ENCODE results near the gene C8A. TPM values are rescaled to one million over a fixed set of nuclear protein-coding genes. Genes with fewer than 3 reads are reported as not detected.

C8A gene
- total and polyA plus RNA-seq, 2 of the 13 experiments (the other 11 are each of a cell fraction or from before 2014, with no cell fraction given): 10.5 to 15.0 TPM

DNA sequence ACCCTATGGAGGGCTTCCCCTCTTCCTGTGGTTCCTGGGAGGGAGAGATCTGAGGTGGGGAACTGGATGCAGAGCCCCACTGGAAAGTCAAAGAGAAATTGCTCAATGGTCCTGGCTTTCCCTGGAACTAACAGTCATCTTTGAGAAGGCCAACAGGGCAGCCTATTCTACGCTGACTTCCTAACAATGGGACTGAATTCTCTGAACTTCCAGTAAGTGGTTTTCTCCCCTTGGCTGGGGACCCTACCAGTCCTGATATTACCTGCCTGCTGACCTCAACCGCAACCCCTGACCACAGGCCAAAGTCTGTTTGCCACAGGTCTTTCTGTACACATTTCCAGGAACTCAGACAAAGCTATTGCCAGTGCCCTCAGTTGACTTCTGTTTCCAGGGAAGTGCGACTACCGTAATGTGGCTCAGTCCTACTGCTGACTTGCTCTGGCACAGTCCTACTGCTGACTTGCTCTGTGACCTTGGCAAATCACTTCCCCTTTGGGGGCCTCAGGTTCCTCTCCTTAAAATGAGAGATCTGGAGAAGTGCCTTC lies 55.9 kb downstream of the C8A start (continued):
- TF ChIP-seq ZNF687 (CRISPR knock-in tag; IDR thresholded peaks at IDR 0.05) (peak; percentile 33; the same call in 1 of the 2 replicates), CREM (IDR thresholded peaks at IDR 0.05) (peak; percentile 94), CREM (CRISPR knock-in tag; IDR thresholded peaks at IDR 0.05) (no peak), PAX8 (CRISPR knock-in tag; IDR thresholded peaks at IDR 0.05; ENCODE audit: borderline replicate concordance) (no peak), KMT2A (CRISPR knock-in tag; IDR thresholded peaks at IDR 0.05) (no peak), FOXJ3 (CRISPR knock-in tag; IDR thresholded peaks at IDR 0.05; ENCODE audit: borderline replicate concordance) (peak; percentile 91), TOE1 (CRISPR knock-in tag; IDR thresholded peaks at IDR 0.05) (no peak), STAT5B (CRISPR knock-in tag; IDR thresholded peaks at IDR 0.05) (no peak), ZNF660 (CRISPR knock-in tag; IDR thresholded peaks at IDR 0.05; ENCODE audit: borderline replicate concordance, low read depth) (no peak), PHF5A (CRISPR knock-in tag; IDR thresholded peaks at IDR 0.05; ENCODE audit: low read depth, unreplicated experiment) (no peak), ATF6 (CRISPR knock-in tag; conservative IDR thresholded peaks at IDR 0.05) (no peak), ZNF496 (CRISPR knock-in tag; IDR thresholded peaks at IDR 0.05; ENCODE audit: insufficient replicate concordance) (no peak), TBL1XR1 (IDR thresholded peaks at IDR 0.05; ENCODE audit: borderline replicate concordance, low read length, partially characterized antibody) (peak; percentile 99), JUND (CRISPR knock-in tag; IDR thresholded peaks at IDR 0.05) (no peak; the same call in 1 of the 2 replicates), ZNF251 (CRISPR knock-in tag; IDR thresholded peaks at IDR 0.05) (no peak), THRA (CRISPR knock-in tag; IDR thresholded peaks at IDR 0.05; ENCODE audit: borderline replicate concordance) (peak; percentile 100), MIER2 (CRISPR knock-in tag; IDR thresholded peaks at IDR 0.05) (peak; percentile 75; the same call in 1 of the 2 replicates)
- TF ChIP-seq, protein P1, sequence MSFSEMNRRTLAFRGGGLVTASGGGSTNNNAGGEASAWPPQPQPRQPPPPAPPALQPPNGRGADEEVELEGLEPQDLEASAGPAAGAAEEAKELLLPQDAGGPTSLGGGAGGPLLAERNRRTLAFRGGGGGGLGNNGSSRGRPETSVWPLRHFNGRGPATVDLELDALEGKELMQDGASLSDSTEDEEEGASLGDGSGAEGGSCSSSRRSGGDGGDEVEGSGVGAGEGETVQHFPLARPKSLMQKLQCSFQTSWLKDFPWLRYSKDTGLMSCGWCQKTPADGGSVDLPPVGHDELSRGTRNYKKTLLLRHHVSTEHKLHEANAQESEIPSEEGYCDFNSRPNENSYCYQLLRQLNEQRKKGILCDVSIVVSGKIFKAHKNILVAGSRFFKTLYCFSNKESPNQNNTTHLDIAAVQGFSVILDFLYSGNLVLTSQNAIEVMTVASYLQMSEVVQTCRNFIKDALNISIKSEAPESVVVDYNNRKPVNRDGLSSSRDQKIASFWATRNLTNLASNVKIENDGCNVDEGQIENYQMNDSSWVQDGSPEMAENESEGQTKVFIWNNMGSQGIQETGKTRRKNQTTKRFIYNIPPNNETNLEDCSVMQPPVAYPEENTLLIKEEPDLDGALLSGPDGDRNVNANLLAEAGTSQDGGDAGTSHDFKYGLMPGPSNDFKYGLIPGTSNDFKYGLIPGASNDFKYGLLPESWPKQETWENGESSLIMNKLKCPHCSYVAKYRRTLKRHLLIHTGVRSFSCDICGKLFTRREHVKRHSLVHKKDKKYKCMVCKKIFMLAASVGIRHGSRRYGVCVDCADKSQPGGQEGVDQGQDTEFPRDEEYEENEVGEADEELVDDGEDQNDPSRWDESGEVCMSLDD (CRISPR knock-in tag; IDR thresholded peaks at IDR 0.05; ENCODE audit: borderline replicate concordance): peak; percentile 69; the same call in 1 of the 2 replicates

Data from HepG2 (cell line).